HEK293 (cell line): ENCODE data around the gene POLR2L.
A peak's percentile ranks its signal among the peaks of the same experiment; 100 is the strongest.

Experiments used
- IKZF3 ChIP-seq: fragments of 450-650 bp; IDR thresholded peaks from 2 replicates; pipeline ENCODE4 v1.5.0; 2018; ENCODE audit warnings: missing biosample characterization, mild to moderate bottlenecking, missing genetic modification characterization, moderate library complexity
- KLF17 ChIP-seq: fragments of 450-650 bp; formaldehyde crosslinking; IDR thresholded peaks from 2 replicates; pipeline ENCODE4 v1.5.1; 2016; ENCODE audit warnings: missing biosample characterization, missing genetic modification characterization
- MEIS1 ChIP-seq: sonication (generic); formaldehyde crosslinking; IDR thresholded peaks from 2 replicates; pipeline ENCODE4 v1.8.1; 2022; ENCODE audit warnings: missing genetic modification reagents, mild to moderate bottlenecking, borderline replicate concordance
- OVOL3 ChIP-seq: fragments of 450-650 bp; formaldehyde crosslinking; IDR thresholded peaks from 2 replicates; pipeline ENCODE4 v1.5.1; 2016; ENCODE audit warnings: missing biosample characterization, missing genetic modification characterization
- RBAK ChIP-seq: fragments of 450-650 bp; formaldehyde crosslinking; IDR thresholded peaks from 2 replicates; pipeline ENCODE4 v1.5.1; 2016; ENCODE audit warnings: missing biosample characterization, missing genetic modification characterization
- TCF7L2 ChIP-seq: IDR thresholded peaks from 2 replicates; pipeline ENCODE4 v1.6.1; 2011; ENCODE audit warnings: low read depth, mild to moderate bottlenecking, inconsistent platforms, low read length, moderate library complexity, borderline replicate concordance
- YY2 ChIP-seq: fragments of 450-650 bp; formaldehyde crosslinking; IDR thresholded peaks from 2 replicates; pipeline ENCODE4 v1.5.1; 2016; ENCODE audit warnings: missing biosample characterization, missing genetic modification characterization
- ZBTB21 ChIP-seq: fragments of 450-650 bp; formaldehyde crosslinking; IDR thresholded peaks from 2 replicates; pipeline ENCODE4 v1.5.1; 2017; ENCODE audit warnings: missing biosample characterization, missing genetic modification characterization
- ZFHX2 ChIP-seq: fragments of 450-650 bp; formaldehyde crosslinking; conservative IDR thresholded peaks from 2 replicates; pipeline ENCODE4 v1.5.1; 2016; ENCODE audit warnings: missing biosample characterization, missing genetic modification characterization
- ZIC2 ChIP-seq: fragments of 450-650 bp; formaldehyde crosslinking; IDR thresholded peaks from 2 replicates; pipeline ENCODE4 v1.5.1; 2016; ENCODE audit warnings: missing biosample characterization, missing genetic modification characterization
- ZNF114 ChIP-seq: fragments of 450-650 bp; formaldehyde crosslinking; IDR thresholded peaks from 2 replicates; pipeline ENCODE4 v1.5.0; 2017; ENCODE audit warnings: missing biosample characterization, missing genetic modification characterization
- ZNF16 ChIP-seq: fragments of 450-650 bp; formaldehyde crosslinking; IDR thresholded peaks from 2 replicates; pipeline ENCODE4 v1.5.1; 2016; ENCODE audit warnings: low read depth, missing biosample characterization, missing genetic modification characterization
- ZNF18 ChIP-seq: fragments of 450-650 bp; formaldehyde crosslinking; IDR thresholded peaks from 2 replicates; pipeline ENCODE4 v1.5.1; 2016; ENCODE audit warnings: missing biosample characterization, missing genetic modification characterization
- ZNF184 ChIP-seq: fragments of 450-650 bp; IDR thresholded peaks from 2 replicates; pipeline ENCODE4 v1.5.1; 2018; ENCODE audit warnings: missing biosample characterization, mild to moderate bottlenecking, missing genetic modification characterization
- ZNF221 ChIP-seq: fragments of 450-650 bp; formaldehyde crosslinking; IDR thresholded peaks from 2 replicates; pipeline ENCODE4 v1.5.1; 2017; ENCODE audit warnings: missing biosample characterization, missing genetic modification characterization, borderline replicate concordance
- ZNF280C ChIP-seq: fragments of 450-650 bp; formaldehyde crosslinking; IDR thresholded peaks from 2 replicates; pipeline ENCODE4 v1.5.1; 2016; ENCODE audit warnings: missing biosample characterization, missing genetic modification characterization
- ZNF341 ChIP-seq: fragments of 450-650 bp; formaldehyde crosslinking; IDR thresholded peaks from 2 replicates; pipeline ENCODE4; 2016; ENCODE audit warnings: low read depth, missing biosample characterization, missing genetic modification characterization
- ZNF362 ChIP-seq: fragments of 450-650 bp; formaldehyde crosslinking; IDR thresholded peaks from 2 replicates; pipeline ENCODE4 v1.5.1; 2016; ENCODE audit warnings: missing biosample characterization, missing genetic modification characterization
- ZNF366 ChIP-seq: fragments of 450-650 bp; formaldehyde crosslinking; conservative IDR thresholded peaks from 2 replicates; pipeline ENCODE4 v1.5.1; 2016; ENCODE audit warnings: missing biosample characterization, missing genetic modification characterization
- ZNF423 ChIP-seq: fragments of 450-650 bp; formaldehyde crosslinking; IDR thresholded peaks from 2 replicates; pipeline ENCODE4 v1.5.1; 2016; ENCODE audit warnings: missing biosample characterization, missing genetic modification characterization
- ZNF514 ChIP-seq: fragments of 450-650 bp; formaldehyde crosslinking; IDR thresholded peaks from 2 replicates; pipeline ENCODE4 v1.5.1; 2016; ENCODE audit warnings: missing biosample characterization, missing genetic modification characterization
- ZNF585B ChIP-seq: fragments of 450-650 bp; formaldehyde crosslinking; IDR thresholded peaks from 2 replicates; pipeline ENCODE4 v1.5.1; 2016; ENCODE audit warnings: missing biosample characterization, missing genetic modification characterization
- ZNF626 ChIP-seq: fragments of 450-650 bp; sonication (Bioruptor Pico); formaldehyde crosslinking; IDR thresholded peaks from 2 replicates; pipeline ENCODE4 v1.5.1; 2018; ENCODE audit warnings: missing biosample characterization, missing genetic modification characterization, inconsistent platforms
- ZNF701 ChIP-seq: fragments of 450-650 bp; formaldehyde crosslinking; IDR thresholded peaks from 2 replicates; pipeline ENCODE4 v1.5.1; 2016; ENCODE audit warnings: missing biosample characterization, missing genetic modification characterization
- ZNF707 ChIP-seq: fragments of 450-650 bp; formaldehyde crosslinking; IDR thresholded peaks from 2 replicates; pipeline ENCODE4 v1.5.1; 2016; ENCODE audit warnings: missing biosample characterization, missing genetic modification characterization
- ZNF776 ChIP-seq: fragments of 450-650 bp; formaldehyde crosslinking; IDR thresholded peaks from 2 replicates; pipeline ENCODE4 v1.5.0; 2017; ENCODE audit warnings: missing biosample characterization, missing genetic modification characterization, borderline replicate concordance
- ZNF777 ChIP-seq: fragments of 450-650 bp; formaldehyde crosslinking; IDR thresholded peaks from 2 replicates; pipeline ENCODE4 v1.5.1; 2017; ENCODE audit warnings: missing biosample characterization, missing genetic modification characterization, borderline replicate concordance
- ZSCAN16 ChIP-seq: fragments of 450-650 bp; formaldehyde crosslinking; IDR thresholded peaks from 2 replicates; pipeline ENCODE4 v1.5.1; 2016; ENCODE audit warnings: missing biosample characterization, missing genetic modification characterization
- TF ChIP-seq, protein P1 (sequence below): fragments of 450-650 bp; formaldehyde crosslinking; IDR thresholded peaks from 2 replicates; pipeline ENCODE4 v1.5.1; 2016; ENCODE audit warnings: missing biosample characterization, missing genetic modification characterization
- TF ChIP-seq, protein P2 (sequence below): fragments of 450-650 bp; formaldehyde crosslinking; optimal IDR thresholded peaks from 2 replicates; pipeline ENCODE3; 2016; ENCODE audit warnings: missing biosample characterization, mild to moderate bottlenecking, missing genetic modification characterization

POLR2L gene

DNA sequence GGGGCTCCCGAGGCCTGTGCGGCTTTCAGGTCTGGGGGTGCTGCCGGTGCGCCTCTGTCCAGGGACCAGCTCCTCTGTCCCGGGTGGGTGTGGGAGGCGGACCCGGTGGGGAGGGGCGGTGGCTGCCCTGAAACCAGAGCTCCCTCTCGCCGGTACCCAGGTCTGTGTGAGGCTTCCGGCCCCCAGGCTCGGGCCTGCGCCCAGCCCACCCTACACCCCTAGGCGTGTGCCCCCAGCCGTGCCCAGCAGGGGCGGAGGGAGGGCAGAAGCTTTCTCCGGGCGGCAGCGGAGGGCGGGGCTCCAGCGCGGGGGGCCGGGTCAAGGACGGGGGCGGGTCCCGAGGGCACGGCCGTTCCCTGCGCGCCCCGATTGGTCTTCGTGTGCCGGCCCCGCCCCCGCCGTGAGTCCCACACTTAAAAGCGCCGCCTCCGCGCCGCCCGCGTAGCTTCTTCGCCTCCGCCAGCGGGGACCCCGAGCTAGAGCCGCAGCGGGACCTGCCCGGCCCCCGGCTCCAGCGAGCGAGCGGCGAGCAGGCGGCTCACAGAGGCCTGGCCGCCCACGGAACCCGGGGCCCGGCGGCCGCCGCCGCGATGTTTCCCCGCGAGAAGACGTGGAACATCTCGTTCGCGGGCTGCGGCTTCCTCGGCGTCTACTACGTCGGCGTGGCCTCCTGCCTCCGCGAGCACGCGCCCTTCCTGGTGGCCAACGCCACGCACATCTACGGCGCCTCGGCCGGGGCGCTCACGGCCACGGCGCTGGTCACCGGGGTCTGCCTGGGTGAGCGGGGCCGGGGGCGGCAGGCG is 23.0 kb downstream of the POLR2L start (continued):
- TF ChIP-seq ZNF18, result no peak
- peak; percentile 84 for TF ChIP-seq ZFHX2 (tag by site-specific recombination)
- no peak for TF ChIP-seq ZNF362 (tag by site-specific recombination)
- TF ChIP-seq RBAK (tag by site-specific recombination), result no peak
- TF ChIP-seq TCF7L2, result no peak
- no peak for TF ChIP-seq ZNF776 (tag by site-specific recombination)
- TF ChIP-seq YY2 (tag by site-specific recombination), result no peak
- TF ChIP-seq, protein P1, sequence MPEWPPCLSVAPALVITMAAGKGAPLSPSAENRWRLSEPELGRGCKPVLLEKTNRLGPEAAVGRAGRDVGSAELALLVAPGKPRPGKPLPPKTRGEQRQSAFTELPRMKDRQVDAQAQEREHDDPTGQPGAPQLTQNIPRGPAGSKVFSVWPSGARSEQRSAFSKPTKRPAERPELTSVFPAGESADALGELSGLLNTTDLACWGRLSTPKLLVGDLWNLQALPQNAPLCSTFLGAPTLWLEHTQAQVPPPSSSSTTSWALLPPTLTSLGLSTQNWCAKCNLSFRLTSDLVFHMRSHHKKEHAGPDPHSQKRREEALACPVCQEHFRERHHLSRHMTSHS (tag by site-specific recombination), result no peak
- no peak for TF ChIP-seq KLF17 (tag by site-specific recombination)
- no peak for TF ChIP-seq ZNF707 (tag by site-specific recombination)
- peak; percentile 89 for TF ChIP-seq ZNF423 (tag by site-specific recombination)
- TF ChIP-seq MEIS1 (CRISPR knock-in tag), result no peak
- no peak for TF ChIP-seq ZNF280C (tag by site-specific recombination)
- no peak for TF ChIP-seq ZNF701 (tag by site-specific recombination)
- TF ChIP-seq ZNF341 (tag by site-specific recombination), result no peak
- TF ChIP-seq ZNF221 (tag by site-specific recombination), result no peak
- no peak for TF ChIP-seq ZNF585B (tag by site-specific recombination)
- no peak for TF ChIP-seq ZBTB21 (tag by site-specific recombination)
- no peak for TF ChIP-seq IKZF3 (tag by site-specific recombination)
- peak; percentile 67 for TF ChIP-seq ZIC2 (tag by site-specific recombination)
- no peak for TF ChIP-seq OVOL3 (tag by site-specific recombination)
- TF ChIP-seq, protein P2, sequence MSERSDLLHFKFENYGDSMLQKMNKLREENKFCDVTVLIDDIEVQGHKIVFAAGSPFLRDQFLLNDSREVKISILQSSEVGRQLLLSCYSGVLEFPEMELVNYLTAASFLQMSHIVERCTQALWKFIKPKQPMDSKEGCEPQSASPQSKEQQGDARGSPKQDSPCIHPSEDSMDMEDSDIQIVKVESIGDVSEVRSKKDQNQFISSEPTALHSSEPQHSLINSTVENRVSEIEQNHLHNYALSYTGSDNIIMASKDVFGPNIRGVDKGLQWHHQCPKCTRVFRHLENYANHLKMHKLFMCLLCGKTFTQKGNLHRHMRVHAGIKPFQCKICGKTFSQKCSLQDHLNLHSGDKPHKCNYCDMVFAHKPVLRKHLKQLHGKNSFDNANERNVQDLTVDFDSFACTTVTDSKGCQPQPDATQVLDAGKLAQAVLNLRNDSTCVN (tag by site-specific recombination), result peak; percentile 56
- no peak for TF ChIP-seq ZNF626 (tag by site-specific recombination)
- no peak for TF ChIP-seq ZNF16 (tag by site-specific recombination)
- no peak for TF ChIP-seq ZNF184 (tag by site-specific recombination)
- TF ChIP-seq ZNF114 (tag by site-specific recombination), result no peak
- TF ChIP-seq ZNF514, result no peak
- TF ChIP-seq ZNF366, result no peak
- no peak for TF ChIP-seq ZNF777 (tag by site-specific recombination)
- no peak for TF ChIP-seq ZSCAN16 (tag by site-specific recombination)
